Fibroblast of skin of left biceps (primary cell): Measurements from ENCODE around the gene KCTD16.

Experiments used
- DNase-seq, 2 experiments: peaks; one replicate each; pipeline ENCODE4 v3.0.0-alpha.2; 2013; ENCODE audit warnings: low read depth in 2 of 2

Gene KCTD16

DNA sequence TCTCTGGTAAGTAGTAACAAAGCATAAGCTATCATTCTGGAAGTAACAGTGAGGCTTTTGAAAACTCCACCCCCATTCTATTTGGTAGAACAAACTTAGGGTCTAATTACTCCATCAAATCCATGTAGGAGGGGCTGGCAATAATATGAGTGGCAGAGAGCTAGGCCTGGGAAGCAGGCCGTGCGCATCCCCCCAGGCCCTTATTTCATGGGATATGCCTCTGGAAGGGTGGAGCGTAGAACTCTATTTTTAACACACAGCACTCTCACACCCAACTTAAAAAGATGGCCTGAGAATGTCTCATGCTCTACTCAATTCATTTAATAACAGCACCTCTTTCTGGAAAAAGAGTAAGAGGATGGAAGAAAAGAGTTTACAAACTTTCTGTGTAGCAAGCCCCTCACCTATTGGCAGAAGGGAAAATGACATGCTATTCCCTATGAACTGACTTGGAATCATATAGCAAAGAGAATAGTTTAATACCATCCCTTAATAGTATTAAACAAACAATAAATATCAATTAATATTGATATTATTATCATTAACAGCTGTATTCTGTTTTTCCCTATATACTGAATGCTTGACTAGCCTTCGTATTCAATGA lies 233.2 kb downstream of the KCTD16 start:
- no peak for DNase-seq

DNA sequence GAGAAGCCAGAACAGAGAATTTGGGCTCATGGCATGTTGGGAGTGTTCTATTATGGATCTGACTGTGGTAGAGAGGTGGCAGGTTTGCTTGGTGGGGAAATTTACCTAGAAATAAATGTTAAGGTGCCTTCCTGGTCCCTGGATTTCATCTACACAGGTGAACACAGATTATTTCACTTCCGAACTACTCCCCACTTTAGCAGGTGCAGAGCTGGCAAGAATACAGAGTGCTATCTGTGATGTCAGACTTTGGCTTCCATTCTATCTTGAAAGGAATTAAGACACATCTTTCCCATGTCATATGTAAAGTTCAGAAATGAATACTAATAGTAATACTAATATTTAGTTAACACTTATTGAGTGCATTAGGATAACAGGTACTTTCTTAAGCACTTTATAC lies 234.0 kb downstream of the KCTD16 start:
- no peak for DNase-seq

DNA sequence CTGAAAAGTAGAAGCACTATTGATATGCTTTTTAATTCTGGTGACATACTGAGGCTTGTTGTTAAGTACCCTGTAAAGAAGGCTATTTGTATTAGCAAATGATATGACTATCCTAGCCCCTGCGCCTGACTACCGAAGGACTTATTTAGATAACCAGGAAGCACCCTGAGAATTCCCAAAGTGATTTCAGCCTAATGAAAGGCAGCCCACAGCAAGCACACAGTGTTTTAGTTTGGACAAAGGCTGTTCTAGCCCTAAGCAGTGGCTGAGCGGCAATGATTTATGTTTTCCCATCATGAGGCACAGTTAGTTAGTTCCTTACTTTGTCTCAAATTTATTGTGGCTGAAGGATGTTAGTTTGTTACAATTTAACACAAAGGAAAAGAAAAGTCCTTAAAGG lies 235.3 kb downstream of the KCTD16 start:
- no peak for DNase-seq

DNA sequence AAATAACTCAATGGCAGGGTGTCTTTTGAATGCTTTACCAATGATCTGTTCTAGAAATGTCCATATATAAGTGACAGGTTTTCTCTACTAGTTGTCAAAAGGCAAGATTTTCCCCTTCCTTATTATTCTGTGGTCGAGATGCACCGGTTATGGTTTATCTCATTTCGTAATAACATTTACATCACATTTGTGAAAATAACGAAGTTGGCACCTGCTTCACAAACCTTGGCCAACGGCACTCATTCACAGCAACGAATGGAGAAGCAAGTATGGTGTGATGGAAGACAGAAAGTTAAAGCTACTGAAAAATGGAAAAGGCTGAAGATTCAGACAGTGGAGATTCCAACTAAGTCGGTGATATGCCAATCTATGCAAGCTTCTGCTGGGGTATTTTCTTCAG lies 235.8 kb downstream of the KCTD16 start:
- DNase-seq, result no peak

DNA sequence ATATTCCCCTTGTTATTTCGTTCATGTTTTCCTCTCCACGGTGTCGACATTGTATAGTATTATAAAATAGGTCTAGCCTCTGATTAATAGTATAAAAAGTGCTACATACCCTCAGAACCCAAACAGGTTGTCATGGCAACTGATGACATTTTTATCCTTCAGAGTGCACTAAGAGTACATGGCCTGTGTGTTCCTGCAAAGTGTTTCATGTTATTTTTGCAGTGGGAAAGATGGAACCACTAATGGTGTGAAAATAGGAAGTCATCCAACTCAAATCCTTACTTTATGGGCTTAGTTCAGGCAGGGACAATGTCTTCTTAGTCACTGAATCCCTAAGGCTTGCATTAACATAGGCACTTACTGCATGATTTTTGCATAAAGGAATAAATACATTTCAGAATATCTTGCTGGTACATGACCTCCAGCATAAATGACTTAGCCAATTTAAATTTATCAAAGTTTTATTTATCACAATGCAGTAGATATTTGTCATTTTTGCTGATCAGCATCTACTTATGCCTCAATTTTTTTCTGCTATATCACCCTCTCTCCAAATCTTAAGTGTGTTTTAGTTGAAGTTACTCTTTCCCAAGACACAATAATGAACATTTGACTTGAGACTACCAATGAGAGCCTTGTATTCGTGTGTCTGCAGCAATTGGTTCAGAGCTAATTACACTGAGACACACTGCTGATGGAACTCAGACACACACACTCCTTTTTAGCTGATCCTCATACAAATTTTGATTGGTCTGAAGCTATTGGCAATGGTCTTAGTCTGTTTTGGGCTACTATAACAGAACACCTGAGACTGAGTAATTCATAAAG lies 243.7 kb downstream of the KCTD16 start:
- no peak for DNase-seq

DNA sequence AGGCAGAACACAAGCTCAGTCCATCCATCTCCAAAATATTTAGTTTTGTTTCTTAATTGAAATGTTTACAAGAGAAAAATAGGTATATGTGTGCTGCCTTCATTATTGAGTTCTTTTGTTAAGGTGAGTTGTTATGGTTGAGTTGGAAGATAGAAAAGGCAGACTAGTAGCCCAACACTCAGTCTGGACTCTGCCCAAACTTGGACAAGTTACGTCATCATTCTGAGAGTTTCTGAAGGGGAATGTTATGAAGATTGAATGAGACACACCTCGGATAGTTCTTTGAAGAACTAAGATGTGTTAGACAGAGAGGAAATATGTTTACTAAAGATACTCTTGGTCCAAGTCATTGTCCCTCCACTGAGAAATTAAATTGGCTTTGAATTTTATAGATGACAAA lies 245.5 kb downstream of the KCTD16 start:
- no peak for DNase-seq

DNA sequence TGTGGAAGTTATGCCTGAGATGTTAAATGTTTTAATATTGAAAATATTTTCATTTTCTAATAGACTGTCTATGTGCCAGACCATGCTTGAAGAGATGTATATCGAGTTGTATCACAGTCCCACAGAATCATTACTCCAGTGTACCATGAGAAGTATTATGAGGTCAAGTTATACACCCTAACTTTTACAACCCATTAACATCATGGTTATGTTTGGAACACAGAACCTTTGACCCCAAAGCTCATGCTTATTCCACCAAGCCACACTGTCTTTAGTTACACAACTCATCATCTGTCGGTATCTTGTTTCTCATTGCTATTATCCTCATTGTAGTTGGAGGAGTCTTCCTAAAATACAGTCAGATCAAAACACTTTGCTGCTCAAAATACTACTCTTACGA lies 248.0 kb downstream of the KCTD16 start:
- DNase-seq, result no peak

DNA sequence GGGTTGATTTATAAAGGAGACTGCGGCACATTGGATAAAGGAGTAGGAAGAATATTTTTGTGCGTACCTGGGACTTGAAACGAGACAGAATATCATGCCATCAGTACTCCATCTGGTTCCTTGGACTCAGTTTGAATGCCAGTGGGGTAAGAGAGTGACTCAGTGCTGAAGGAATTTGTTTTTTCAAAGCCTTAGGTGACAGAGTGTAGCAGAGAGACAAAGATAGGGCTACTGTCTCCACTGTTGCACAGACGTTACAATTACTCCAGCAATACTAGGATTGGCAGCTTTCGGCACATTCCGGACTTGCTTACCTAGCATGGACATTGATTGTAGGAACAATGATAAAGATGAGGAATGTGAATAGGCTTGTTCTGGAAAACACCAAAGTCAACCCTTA lies 250.7 kb downstream of the KCTD16 start:
- DNase-seq, result no peak

DNA sequence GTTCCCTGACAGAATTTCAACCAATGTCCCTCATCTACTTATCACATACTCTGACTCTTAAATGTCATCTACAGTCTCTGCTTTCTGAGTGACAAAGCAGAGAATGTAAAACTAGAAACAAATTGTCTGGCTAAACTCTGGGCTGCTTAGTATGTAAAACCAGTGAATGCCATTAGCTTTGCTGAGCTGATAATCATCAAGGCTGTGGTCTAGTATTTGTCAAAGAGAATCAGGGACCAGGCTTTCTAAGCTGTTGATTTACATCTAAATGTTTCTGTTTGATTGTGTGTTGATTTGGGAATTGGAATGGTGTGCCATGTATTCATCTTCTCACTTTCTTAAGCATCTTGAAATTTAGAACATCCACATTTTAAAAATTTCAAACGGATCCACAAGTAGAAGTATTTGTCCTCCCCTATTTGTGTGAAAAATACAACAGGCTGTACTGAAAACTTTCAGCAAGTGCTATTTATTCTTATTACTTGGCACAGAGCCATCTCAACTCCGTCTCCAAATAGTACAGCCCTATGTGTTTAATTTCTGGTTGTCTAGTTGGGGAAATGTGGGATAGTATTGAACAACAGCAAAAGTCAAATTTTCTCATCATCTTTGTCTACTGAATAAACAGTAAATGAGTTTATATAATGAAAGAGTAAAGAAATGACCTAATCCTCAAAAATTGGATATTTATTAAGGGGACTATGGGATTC lies 251.5 kb downstream of the KCTD16 start:
- DNase-seq, result no peak

DNA sequence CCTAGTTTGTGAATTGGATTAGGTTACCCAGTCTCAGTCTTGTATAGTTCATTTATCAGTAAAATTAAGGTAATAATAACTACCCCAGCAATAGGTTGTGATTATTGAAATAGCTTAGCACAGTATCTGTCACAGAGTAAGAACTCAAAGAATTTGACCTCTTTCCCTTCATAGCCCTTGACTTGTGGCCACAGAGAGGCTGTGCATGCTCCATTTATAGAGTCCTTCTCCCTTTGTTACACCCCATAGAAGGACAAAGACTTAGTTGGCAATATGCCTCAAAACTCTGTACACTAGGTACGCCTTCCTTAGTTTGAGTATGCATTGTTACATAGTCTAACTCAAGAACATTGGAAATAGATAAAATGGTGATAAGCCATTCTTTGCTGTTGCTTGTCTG lies 257.2 kb downstream of the KCTD16 start:
- DNase-seq, result no peak

DNA sequence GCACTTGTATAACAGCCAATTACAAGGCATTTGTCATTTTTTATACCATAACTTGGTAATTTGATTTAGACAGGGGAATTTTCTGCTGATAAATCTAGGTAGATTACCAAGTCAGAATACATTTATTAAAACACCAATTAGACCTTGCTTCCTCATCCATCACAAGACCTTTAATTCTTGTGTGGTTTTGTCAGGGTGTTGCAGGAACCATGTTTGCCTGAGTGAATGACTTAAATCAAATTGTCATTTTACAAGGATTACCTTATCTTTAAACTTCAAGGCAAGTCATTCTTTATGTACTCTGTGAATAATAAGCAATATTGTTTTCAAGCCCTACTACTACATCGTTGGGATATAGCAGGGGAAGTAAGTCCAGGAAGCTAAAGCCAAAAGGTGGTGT lies 257.7 kb downstream of the KCTD16 start:
- DNase-seq, result no peak

DNA sequence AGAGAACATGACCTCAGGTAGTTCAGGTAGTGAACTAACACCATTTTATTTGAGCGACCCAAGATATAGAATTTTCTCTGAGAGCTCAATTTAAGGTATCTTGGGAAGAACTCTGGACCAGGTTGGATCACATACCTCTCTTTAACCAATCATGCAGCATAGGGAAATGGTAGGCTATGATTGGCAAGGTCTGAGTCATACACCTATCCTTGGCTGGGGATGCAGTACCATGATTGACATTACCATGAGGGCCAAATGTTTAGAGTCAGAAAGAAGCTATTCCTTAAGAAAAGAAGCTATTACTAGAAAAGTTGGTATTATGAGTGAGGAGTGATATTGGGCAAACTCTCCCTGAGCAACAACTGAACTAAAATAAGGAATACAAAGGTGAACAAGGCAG lies 258.7 kb downstream of the KCTD16 start:
- DNase-seq, result no peak

DNA sequence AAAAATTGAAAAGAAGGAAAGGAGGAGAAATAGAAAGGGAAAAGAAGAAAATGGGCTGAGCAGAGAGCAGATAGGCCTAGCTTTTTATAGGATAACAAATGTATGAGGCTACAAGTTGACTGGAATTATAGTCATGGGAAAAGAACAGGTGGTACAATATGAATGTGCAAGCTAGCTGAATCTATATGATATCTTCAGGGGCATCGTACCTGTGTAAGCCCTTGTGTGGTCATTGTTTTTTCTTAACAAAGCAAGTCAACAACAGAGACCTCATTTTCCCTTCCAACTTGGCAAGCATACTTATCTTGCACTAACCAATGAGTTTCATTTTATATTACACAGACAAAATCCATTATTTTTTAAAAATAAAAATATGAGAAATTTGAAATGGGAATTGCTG lies 259.2 kb downstream of the KCTD16 start:
- no peak for DNase-seq

DNA sequence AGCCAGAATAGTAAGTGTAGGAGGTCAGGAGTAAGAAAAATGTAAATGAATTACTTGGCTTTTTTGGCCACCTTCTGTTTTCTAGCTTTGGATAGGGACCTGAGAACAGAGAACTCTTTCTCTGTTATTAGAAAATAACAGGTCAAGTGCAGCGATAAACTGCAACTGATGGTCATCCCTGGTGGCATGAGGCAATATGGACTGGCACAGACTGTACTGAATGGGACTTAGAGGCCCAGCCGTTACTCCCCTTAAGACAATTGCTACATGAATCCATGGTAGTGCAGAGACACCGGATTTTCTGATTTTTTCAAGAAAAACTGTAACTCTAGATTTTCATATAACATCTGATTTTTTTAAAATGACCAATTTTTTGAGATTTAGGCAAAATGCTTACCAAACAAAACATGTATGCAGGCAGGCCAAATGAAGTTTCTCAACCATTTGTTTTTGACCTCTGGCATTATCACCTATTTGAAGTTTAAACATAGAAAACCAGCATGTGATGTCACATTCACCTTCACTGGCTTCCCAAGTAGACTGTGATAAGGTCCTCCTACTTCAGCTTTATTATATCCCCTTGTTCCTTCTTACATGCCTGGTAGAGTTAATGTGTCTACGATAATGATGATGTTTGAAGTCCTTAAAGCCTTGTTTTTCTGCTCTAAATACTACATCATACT lies 262.6 kb downstream of the KCTD16 start:
- DNase-seq, result no peak

DNA sequence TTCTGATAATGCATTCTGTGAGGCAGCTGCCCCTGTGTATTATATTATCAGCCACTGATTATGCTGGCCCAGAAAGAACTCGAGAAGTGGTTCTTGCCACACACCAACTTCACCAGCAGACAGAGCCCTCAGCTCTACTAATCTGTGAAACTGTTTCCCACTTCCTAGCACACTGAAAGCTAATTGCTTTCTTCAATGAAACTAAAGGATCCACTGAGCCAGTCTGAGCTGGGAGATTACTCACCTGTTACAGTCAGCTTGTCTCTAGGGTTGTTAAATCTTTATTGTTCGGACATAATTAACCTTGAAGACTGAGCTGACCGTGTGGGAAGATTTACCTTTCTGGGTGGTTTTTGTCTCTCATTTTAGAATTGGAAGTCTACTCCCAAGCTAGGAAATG lies 263.2 kb downstream of the KCTD16 start:
- DNase-seq, result no peak

DNA sequence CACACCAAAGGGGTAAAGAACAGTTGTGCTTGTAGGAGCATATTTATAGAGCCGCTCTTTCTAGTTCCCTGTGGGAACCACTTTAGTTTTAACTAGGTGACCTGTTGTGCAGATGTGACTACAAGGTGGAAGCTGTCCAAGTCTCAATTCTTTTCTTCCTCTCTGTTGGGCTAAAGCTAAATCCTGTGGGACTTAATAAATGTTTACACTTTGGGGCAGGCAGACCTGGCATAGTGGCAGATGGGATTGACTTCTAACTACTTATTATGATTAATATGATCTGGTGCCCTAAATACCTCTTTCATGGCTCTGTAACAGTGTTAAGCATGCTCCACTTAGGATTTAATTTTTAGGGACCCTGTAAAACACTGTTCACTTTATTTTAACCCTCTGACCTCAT lies 265.3 kb downstream of the KCTD16 start:
- no peak for DNase-seq

DNA sequence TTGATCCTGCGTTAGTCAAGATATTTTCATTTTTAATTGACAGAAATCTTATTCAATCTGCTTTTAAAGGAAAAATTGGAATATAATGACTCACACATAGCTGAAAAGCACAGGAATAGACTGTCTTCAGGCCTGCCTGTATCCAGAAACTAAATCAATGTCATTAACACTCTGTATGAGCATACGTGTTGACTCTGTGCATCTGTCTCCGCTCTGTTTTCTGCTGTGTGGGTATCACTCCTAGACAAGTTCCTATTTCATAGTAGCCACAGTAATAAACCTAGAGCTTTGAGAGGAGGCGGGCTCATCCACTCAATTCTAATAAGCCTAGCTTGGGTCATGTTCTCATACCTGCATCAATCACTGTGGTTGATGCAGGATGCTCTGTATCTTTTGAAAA lies 267.6 kb downstream of the KCTD16 start:
- no peak for DNase-seq

DNA sequence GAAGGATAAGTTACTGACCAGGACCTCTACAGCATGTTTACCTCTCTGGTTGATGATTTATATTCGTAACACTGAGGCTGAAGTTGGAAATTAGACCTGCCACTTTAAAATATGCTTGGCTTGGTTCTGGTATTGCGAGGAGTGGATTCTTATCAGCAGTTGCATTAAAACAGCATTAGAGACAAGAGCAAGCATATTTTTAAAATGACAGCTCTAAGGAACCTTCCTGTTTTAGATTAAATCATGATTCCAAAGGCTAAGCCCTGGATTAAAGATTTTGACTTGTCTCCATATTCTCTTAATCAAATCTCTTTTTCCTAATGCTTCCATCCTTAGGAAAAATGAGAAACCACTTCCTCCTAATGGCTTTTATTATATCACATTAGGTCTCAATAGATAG lies 277.8 kb downstream of the KCTD16 start:
- no peak for DNase-seq

DNA sequence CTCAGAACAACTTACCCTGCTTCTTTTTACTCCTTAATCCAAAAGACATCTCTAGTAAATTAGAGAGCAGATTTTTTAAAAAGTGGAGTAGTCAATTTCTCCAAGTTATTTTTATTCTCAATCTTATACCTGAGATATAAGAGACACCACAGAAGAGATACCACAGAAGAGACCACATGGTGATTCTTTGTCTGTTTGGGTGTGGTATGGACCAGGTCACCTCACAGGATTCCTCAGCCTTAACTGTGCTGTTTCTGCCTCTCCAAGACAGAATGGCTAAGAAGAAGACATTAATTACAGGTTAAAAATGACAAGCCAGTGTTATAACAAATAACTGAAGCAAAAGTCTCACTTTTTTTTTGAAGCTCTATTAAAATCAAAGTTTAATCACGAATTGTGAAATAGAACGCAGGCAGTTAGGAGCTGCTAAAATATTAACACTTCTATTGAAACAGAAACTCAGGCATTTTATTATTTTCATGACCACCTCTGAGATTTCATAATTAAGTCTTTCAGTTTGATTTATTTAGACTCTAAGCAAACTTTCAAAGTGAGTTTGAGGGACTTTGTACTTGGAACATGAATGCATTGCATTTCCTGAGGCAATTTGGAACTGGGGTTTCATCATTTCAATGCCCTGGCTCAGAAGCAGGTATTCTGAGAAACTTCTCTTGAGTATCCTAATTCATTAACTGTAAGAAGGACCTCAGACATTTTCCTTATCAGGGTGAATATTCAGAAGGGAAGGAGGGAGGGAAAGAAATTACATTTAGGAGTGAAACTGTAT lies 280.7 kb downstream of the KCTD16 start:
- DNase-seq, result no peak

DNA sequence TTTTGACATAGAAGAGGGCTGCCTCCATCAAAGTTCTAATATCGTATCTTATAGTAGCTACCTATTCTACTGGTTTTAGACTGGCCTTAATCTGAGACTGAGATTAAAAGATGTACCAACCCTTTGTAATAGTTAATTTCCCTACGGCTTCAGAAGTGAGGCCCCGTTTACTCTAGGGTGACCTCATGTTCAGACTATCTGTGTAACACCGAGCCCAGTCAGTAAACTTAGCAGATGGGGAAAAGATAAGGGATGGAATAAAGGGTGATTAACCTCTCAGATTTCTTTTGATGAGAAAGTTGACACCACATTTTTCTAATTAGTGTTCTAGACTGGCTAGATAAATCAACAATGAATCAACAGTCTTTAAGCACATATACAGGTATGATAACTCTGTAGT lies 283.1 kb downstream of the KCTD16 start:
- no peak for DNase-seq

DNA sequence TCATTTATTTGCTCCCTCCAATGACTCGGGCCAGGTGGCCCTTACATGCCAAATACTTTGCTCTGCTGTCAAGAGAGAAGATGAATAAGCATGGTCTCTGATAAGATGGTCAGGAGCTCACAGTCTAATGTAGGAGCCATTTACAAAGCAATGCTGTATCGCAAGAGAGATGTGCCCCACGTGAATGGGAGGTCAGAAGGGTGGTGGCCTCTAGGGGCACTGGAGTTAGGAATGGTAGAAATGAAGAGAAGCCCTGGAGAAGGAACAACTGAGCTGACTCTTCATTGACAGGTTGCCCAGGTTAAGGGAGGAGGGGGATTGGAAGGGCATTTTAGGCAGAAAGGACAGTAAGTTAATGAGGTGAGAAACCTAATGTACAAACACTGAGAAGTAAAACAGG lies 286.5 kb downstream of the KCTD16 start:
- no peak for DNase-seq

DNA sequence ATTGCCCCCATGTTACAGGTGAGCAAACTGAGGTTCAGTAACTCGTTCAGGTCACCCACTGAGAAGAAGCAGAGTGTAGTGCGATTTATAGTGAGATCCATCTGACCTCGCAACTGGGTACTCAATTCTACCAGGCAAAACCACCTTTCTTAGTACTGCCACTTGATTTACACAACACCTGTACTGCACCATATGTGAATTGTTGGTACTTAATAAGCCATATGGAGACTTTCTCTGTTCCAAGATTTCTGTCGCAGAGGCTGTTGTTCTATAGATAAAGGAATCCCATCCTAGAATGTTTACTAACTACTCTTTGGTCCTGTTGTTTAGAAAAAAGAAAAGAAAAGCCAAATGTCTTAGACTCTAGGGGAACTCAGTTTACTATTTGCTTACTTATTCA lies 287.5 kb downstream of the KCTD16 start:
- no peak for DNase-seq
